K562 (cell line): ENCODE measurements around the gene CASP9. TPM values are rescaled to one million over a fixed set of nuclear protein-coding genes. Genes with fewer than 3 reads are reported as not detected.

ENCODE experiments used
- BRF1 ChIP-seq: IDR thresholded peaks from 3 replicates; pipeline ENCODE4 v1.6.1; 2011; ENCODE audit warnings: borderline replicate concordance, mild to moderate bottlenecking; ENCODE audit not compliant: insufficient read length; ENCODE audit errors: extremely low read depth
- EWSR1 ChIP-seq: fragments of 450-650 bp; IDR thresholded peaks from 2 replicates; pipeline ENCODE4 v1.6.1; 2018; ENCODE audit warnings: borderline replicate concordance, mild to moderate bottlenecking, low read depth, moderate library complexity; ENCODE audit not compliant: partially characterized antibody
- HDAC1 ChIP-seq, 2 experiments: fragments of 450-650 bp; IDR thresholded peaks; 2 replicates each; pipeline ENCODE4 v1.6.1; 2016 to 2017; ENCODE audit warnings: inconsistent platforms in 1 of 2, mild to moderate bottlenecking in 1 of 2, moderate library complexity in 1 of 2
- ILK ChIP-seq: fragments of 450-650 bp; IDR thresholded peaks from 2 replicates; pipeline ENCODE4 v1.6.1; 2016; ENCODE audit warnings: missing genetic modification characterization, low read depth, mild to moderate bottlenecking, missing compliant biosample characterization, moderate library complexity, borderline replicate concordance
- MCM2 ChIP-seq: fragments of 450-650 bp; IDR thresholded peaks from 2 replicates; pipeline ENCODE4 v1.6.1; 2017; ENCODE audit warnings: low read depth, mild to moderate bottlenecking
- NFRKB ChIP-seq: fragments of 450-650 bp; IDR thresholded peaks from 2 replicates; pipeline ENCODE4 v1.6.1; 2016; ENCODE audit warnings: low read depth
- PTRF ChIP-seq: fragments of 450-650 bp; IDR thresholded peaks from 2 replicates; pipeline ENCODE4 v1.6.1; 2016; ENCODE audit warnings: mild to moderate bottlenecking, missing genetic modification characterization, missing compliant biosample characterization
- RCOR1 ChIP-seq, 2 experiments: IDR thresholded peaks; 2 replicates each; pipeline ENCODE4 v1.6.1; 2012; ENCODE audit warnings: low read depth in 2 of 2, low read length in 2 of 2, borderline replicate concordance in 1 of 2, improper control_type of control experiment in 1 of 2
- SOX6 ChIP-seq: fragments of 450-650 bp; IDR thresholded peaks from 2 replicates; pipeline ENCODE4 v1.6.1; 2014; ENCODE audit warnings: mild to moderate bottlenecking
- SRSF7 ChIP-seq: fragments of 200-400 bp; formaldehyde crosslinking; optimal IDR thresholded peaks from 2 replicates; pipeline ENCODE3; 2017; ENCODE audit warnings: mild to moderate bottlenecking, low read depth, low read length
- STAT5B ChIP-seq: fragments of 250-450 bp; sonication (Bioruptor Pico); IDR thresholded peaks from 2 replicates; pipeline ENCODE4 v1.8.0; 2021; ENCODE audit warnings: mild to moderate bottlenecking, inconsistent platforms
- ZNF354B ChIP-seq: fragments of 250-450 bp; sonication (Bioruptor Pico); IDR thresholded peaks from 2 replicates; pipeline ENCODE4 v1.4.0; 2020
- ZNF668 ChIP-seq: fragments of 250-450 bp; sonication (Bioruptor Pico); IDR thresholded peaks from 2 replicates; pipeline ENCODE4 v1.8.0; 2022; ENCODE audit warnings: mild to moderate bottlenecking, inconsistent platforms
- polyA plus RNA-seq, 8 experiments: library from polyadenylated mRNA; depleted of rRNA in 4 of 8; stranded (reverse) in 5 of 8; unstranded in 3 of 8; fragments of >200 nt; fragmentation: Nextera tagmentation in 2 of 8; fragmentation: Illumina TruSeq in 1 of 8; extraction: Ambion mirVana in 2 of 8; extraction: Trizol in 1 of 8; gene quantifications; 2 replicates each; pipeline versions ENCODE4 v1.2.1 to v1.2.3, GENCODE V29; 2011 to 2014; ENCODE audit warnings: inconsistent platforms in 1 of 8, missing spikeins in 1 of 8
- total RNA-seq, 7 experiments: library from RNA; depleted of rRNA in 6 of 7; stranded (reverse); fragments of >200 nt in 6 of 7; fragmentation: Illumina TruSeq in 2 of 7; extraction: Trizol in 2 of 7; gene quantifications; 2 replicates each; pipeline versions ENCODE4 v1.2.1 to v1.2.3, GENCODE V29; 2011 to 2021; ENCODE audit warnings: low replicate concordance in 1 of 7
- TF ChIP-seq, protein P1 (sequence below): fragments of 200-600 bp; sonication (generic); IDR thresholded peaks from one replicate; pipeline ENCODE4 v1.6.1; 2012; ENCODE audit warnings: mild to moderate bottlenecking, low read depth, low read length, inconsistent platforms
- TF ChIP-seq, protein P2 (sequence below): fragments of 250-450 bp; sonication (Bioruptor Pico); IDR thresholded peaks from 2 replicates; pipeline ENCODE4 v1.5.0; 2020; ENCODE audit warnings: mild to moderate bottlenecking

Gene CASP9
- total and polyA plus RNA-seq, 9 of the 15 experiments (the other 6 are each of a cell fraction or from before 2014, with no cell fraction given), result 10.8 to 54.1 (median 30.7) TPM

DNA sequence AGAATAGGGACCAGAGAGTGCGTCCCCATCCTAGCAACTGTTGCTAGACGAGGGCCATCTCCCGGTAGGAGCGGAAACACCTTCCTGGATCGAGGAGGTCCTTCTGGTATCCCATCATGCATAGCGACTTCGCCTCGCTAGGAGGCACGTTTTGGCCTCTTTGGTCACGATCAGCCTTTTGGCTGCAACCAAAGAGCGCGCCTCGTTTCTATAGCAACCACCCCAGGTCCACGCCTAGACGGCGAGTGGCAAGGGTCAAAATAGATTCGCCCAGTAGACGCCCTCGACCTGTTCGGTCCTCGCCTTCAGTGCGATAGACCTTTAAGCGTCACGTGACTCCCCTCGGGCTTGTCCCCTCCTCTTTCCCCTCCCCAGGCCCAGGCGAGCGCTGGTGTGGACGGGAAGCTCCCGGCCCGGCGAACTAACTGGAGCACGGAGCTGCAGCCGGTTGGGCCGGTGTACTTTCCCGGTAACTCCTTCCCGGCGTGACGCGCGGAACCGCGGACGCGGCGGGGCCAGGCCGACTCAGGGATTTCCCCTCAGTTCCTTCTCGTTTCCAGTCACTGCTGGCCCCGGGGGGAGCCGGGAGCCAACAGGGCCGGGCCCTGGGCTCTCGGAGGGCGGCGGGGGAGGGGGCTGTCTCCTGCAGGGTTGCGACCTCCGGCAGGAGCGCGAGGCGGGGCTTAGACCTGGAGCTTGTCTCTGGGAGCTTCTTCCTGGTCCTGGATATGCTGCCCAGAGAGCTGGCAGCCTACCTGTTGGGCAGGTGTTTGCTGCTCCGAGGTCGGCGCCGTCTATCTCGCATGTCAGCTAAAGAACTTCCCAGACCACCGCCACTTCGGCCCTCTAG lies 2.7 kb upstream of the CASP9 start, which contains the start of gene DNAJC16 (continued):
- TF ChIP-seq, protein P1, sequence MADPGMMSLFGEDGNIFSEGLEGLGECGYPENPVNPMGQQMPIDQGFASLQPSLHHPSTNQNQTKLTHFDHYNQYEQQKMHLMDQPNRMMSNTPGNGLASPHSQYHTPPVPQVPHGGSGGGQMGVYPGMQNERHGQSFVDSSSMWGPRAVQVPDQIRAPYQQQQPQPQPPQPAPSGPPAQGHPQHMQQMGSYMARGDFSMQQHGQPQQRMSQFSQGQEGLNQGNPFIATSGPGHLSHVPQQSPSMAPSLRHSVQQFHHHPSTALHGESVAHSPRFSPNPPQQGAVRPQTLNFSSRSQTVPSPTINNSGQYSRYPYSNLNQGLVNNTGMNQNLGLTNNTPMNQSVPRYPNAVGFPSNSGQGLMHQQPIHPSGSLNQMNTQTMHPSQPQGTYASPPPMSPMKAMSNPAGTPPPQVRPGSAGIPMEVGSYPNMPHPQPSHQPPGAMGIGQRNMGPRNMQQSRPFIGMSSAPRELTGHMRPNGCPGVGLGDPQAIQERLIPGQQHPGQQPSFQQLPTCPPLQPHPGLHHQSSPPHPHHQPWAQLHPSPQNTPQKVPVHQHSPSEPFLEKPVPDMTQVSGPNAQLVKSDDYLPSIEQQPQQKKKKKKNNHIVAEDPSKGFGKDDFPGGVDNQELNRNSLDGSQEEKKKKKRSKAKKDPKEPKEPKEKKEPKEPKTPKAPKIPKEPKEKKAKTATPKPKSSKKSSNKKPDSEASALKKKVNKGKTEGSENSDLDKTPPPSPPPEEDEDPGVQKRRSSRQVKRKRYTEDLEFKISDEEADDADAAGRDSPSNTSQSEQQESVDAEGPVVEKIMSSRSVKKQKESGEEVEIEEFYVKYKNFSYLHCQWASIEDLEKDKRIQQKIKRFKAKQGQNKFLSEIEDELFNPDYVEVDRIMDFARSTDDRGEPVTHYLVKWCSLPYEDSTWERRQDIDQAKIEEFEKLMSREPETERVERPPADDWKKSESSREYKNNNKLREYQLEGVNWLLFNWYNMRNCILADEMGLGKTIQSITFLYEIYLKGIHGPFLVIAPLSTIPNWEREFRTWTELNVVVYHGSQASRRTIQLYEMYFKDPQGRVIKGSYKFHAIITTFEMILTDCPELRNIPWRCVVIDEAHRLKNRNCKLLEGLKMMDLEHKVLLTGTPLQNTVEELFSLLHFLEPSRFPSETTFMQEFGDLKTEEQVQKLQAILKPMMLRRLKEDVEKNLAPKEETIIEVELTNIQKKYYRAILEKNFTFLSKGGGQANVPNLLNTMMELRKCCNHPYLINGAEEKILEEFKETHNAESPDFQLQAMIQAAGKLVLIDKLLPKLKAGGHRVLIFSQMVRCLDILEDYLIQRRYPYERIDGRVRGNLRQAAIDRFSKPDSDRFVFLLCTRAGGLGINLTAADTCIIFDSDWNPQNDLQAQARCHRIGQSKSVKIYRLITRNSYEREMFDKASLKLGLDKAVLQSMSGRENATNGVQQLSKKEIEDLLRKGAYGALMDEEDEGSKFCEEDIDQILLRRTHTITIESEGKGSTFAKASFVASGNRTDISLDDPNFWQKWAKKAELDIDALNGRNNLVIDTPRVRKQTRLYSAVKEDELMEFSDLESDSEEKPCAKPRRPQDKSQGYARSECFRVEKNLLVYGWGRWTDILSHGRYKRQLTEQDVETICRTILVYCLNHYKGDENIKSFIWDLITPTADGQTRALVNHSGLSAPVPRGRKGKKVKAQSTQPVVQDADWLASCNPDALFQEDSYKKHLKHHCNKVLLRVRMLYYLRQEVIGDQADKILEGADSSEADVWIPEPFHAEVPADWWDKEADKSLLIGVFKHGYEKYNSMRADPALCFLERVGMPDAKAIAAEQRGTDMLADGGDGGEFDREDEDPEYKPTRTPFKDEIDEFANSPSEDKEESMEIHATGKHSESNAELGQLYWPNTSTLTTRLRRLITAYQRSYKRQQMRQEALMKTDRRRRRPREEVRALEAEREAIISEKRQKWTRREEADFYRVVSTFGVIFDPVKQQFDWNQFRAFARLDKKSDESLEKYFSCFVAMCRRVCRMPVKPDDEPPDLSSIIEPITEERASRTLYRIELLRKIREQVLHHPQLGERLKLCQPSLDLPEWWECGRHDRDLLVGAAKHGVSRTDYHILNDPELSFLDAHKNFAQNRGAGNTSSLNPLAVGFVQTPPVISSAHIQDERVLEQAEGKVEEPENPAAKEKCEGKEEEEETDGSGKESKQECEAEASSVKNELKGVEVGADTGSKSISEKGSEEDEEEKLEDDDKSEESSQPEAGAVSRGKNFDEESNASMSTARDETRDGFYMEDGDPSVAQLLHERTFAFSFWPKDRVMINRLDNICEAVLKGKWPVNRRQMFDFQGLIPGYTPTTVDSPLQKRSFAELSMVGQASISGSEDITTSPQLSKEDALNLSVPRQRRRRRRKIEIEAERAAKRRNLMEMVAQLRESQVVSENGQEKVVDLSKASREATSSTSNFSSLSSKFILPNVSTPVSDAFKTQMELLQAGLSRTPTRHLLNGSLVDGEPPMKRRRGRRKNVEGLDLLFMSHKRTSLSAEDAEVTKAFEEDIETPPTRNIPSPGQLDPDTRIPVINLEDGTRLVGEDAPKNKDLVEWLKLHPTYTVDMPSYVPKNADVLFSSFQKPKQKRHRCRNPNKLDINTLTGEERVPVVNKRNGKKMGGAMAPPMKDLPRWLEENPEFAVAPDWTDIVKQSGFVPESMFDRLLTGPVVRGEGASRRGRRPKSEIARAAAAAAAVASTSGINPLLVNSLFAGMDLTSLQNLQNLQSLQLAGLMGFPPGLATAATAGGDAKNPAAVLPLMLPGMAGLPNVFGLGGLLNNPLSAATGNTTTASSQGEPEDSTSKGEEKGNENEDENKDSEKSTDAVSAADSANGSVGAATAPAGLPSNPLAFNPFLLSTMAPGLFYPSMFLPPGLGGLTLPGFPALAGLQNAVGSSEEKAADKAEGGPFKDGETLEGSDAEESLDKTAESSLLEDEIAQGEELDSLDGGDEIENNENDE, result no peak
- peak in 1 of 2 experiments; percentile 92; a peak in 1 of 4 replicates for TF ChIP-seq HDAC1 (IDR thresholded peaks at IDR 0.05)
- TF ChIP-seq ZNF354B (CRISPR knock-in tag), result no peak
- TF ChIP-seq ILK (tag), result no peak
- no peak for TF ChIP-seq ZNF668 (CRISPR knock-in tag)
- TF ChIP-seq, protein P2, sequence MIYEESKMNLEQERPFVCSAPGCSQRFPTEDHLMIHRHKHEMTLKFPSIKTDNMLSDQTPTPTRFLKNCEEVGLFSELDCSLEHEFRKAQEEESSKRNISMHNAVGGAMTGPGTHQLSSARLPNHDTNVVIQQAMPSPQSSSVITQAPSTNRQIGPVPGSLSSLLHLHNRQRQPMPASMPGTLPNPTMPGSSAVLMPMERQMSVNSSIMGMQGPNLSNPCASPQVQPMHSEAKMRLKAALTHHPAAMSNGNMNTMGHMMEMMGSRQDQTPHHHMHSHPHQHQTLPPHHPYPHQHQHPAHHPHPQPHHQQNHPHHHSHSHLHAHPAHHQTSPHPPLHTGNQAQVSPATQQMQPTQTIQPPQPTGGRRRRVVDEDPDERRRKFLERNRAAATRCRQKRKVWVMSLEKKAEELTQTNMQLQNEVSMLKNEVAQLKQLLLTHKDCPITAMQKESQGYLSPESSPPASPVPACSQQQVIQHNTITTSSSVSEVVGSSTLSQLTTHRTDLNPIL (CRISPR knock-in tag), result no peak
- TF ChIP-seq EWSR1, result no peak
- no peak for TF ChIP-seq STAT5B (CRISPR knock-in tag)
- no peak for TF ChIP-seq PTRF (tag)
- TF ChIP-seq RCOR1 (IDR thresholded peaks at IDR 0.05; ENCODE audit: borderline replicate concordance in 1 of 2, low read depth in 2 of 2, low read length in 2 of 2), result peak; percentile 74 to 81; a peak in 1 of 4 replicates
- no peak for TF ChIP-seq NFRKB
- TF ChIP-seq MCM2, result no peak
- TF ChIP-seq BRF1, result no peak
- TF ChIP-seq SOX6, result peak; percentile 78; the same call in 1 of the 2 replicates
- no peak for TF ChIP-seq SRSF7
